Measurements from ENCODE around the gene SULF2.

Gene SULF2

GRCh38 chr20:47735412-47736400, 49.6 kb downstream of the SULF2 start:
- no peak for DNase-seq

- no peak for DNase-seq
Measured at GRCh38 chr20:47734870-47735269, 50.4 kb downstream of the SULF2 start.

GRCh38 chr20:47733892-47734291, 51.4 kb downstream of the SULF2 start:
- DNase-seq, result no peak

- DNase-seq, result no peak
Measured at GRCh38 chr20:47730744-47731143, 54.5 kb downstream of the SULF2 start.

- DNase-seq, result no peak
Measured at GRCh38 chr20:47729472-47729871, 55.8 kb downstream of the SULF2 start.

GRCh38 chr20:47727909-47728361, 57.3 kb downstream of the SULF2 start:
- DNase-seq, result no peak

- no peak for DNase-seq
Measured at GRCh38 chr20:47727170-47727880, 58.0 kb downstream of the SULF2 start.

- no peak for DNase-seq
Measured at GRCh38 chr20:47726632-47727031, 58.6 kb downstream of the SULF2 start.

- peak; percentile 87 for DNase-seq
Measured at GRCh38 chr20:47725248-47725973, 59.9 kb downstream of the SULF2 start.

- DNase-seq, result no peak
Measured at GRCh38 chr20:47724910-47725247, 60.4 kb downstream of the SULF2 start.

- no peak for DNase-seq
Measured at GRCh38 chr20:47724396-47724795, 60.9 kb downstream of the SULF2 start.

- DNase-seq, result no peak
Measured at GRCh38 chr20:47723322-47723721, 62.0 kb downstream of the SULF2 start.

GRCh38 chr20:47720636-47721427, 64.4 kb downstream of the SULF2 start:
- DNase-seq, result no peak

GRCh38 chr20:47719625-47720024, 65.7 kb downstream of the SULF2 start:
- DNase-seq, result no peak

GRCh38 chr20:47719211-47719610, 66.1 kb downstream of the SULF2 start:
- DNase-seq, result no peak

GRCh38 chr20:47718398-47718797, 66.9 kb downstream of the SULF2 start:
- no peak for DNase-seq

GRCh38 chr20:47717421-47717820, 67.9 kb downstream of the SULF2 start:
- no peak for DNase-seq

GRCh38 chr20:47713878-47714450, 71.3 kb downstream of the SULF2 start:
- DNase-seq, result peak; percentile 23

- no peak for DNase-seq
Measured at GRCh38 chr20:47713163-47713562, 72.1 kb downstream of the SULF2 start.

GRCh38 chr20:47711046-47711752, 74.1 kb downstream of the SULF2 start:
- no peak for DNase-seq

GRCh38 chr20:47710665-47711045, 74.6 kb downstream of the SULF2 start:
- no peak for DNase-seq

Data from NCI-H2029 treated with DMSO at 0.1 percent for 48 hours (cell line).